ENCODE data around the gene KCNA5.

KCNA5 gene

GRCh38 chr12:5016526-5016925 lies 27.2 kb upstream of the KCNA5 start:
- no peak for TF ChIP-seq POLR2A (IDR thresholded peaks at IDR 0.05; ENCODE audit: low read depth, low read length)
- DNase-seq (ENCODE audit: insufficient read length, low spot score) (no peak), FAIRE-seq (no peak)

- TF ChIP-seq POLR2A (IDR thresholded peaks at IDR 0.05; ENCODE audit: low read depth, low read length) = no peak
- DNase-seq (ENCODE audit: insufficient read length, low spot score) (no peak), FAIRE-seq (no peak)
These were observed 25.9 kb upstream of the KCNA5 start for GRCh38 chr12:5017638-5018348.

DNA sequence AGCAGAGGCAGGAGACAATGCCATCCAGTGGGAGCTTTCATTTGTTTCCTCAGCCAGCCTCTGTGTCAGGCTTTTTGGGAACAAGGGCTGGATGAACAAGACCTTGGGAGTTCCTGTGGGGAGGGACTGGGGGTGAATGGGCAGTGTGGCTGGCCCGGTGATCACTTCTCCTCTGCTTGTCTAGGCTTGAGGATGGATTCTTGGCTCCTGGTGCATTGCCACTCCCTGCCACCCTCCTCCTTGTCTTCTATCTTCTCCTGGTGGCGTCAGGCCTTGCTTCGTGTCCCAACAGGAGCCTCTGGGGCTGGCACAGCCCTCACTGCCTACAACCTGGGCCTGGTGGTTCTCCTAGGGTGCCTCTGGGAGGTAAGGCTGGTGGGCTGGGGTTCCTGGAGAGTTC lies 25.0 kb upstream of the KCNA5 start:
- DNase-seq (ENCODE audit: insufficient read length, low spot score) (no peak), FAIRE-seq (no peak)
- no peak for TF ChIP-seq POLR2A (IDR thresholded peaks at IDR 0.05; ENCODE audit: low read depth, low read length)

- FAIRE-seq (no peak), DNase-seq (ENCODE audit: insufficient read length, low spot score) (no peak)
- TF ChIP-seq POLR2A (IDR thresholded peaks at IDR 0.05; ENCODE audit: low read depth, low read length) = no peak
These were observed 21.7 kb upstream of the KCNA5 start for GRCh38 chr12:5022025-5022424.

DNA sequence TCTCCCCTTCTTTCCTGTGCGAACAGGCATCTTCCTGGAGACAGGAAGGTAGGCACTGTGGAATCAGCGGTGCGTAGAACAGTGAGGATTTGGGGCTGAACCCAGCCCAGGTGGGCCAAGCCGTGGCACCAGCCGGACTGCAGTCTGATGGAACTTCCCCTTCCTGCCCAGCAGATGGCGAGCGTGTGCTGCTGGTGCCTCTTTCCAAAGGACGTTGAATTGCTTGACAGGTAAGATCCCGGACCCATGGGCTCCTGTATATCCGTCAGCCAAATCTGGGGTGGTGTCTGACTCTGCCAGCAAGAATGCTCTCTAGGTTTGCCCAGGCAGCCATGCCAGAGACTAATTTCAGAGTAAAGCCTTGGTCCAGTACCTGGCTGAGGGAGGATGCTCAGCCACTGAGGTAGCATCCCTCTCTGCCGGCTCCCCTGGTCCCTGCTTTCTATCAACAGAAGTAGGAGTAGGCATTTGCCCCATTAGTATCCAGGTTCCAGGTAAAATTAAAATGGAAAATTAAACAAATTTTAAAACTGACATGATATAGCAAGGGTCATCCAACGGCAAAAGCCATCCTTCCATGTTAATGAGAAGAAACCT lies 21.1 kb upstream of the KCNA5 start:
- FAIRE-seq = no peak
- peak; percentile 65 for DNase-seq (ENCODE audit: insufficient read length, low spot score)
- no peak for TF ChIP-seq POLR2A (IDR thresholded peaks at IDR 0.05; ENCODE audit: low read depth, low read length)

DNA sequence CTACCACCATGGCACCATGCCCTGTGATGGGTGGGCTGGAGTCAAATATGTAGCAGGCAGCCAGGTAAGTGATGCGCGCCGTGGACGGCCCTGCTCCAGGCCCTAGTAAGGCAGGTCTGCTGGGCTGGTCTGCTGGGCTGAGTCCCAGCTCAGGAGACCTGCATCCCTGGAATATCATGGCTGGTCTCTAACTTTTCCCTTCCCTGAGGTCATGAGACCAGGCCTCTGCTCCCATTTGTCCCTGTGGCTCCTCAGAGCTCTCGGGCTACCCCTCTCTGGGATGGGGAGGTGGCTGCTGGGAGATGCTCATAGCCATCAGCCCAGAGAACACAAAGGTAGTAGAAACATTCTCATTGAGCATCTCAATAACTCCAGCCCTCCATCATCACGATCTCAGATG lies 19.8 kb upstream of the KCNA5 start:
- no peak for DNase-seq (ENCODE audit: insufficient read length, low spot score)
- no peak for TF ChIP-seq POLR2A (IDR thresholded peaks at IDR 0.05; ENCODE audit: low read depth, low read length)
- FAIRE-seq = no peak

- no peak for TF ChIP-seq POLR2A (IDR thresholded peaks at IDR 0.05; ENCODE audit: low read depth, low read length)
- FAIRE-seq = no peak
These were observed 17.2 kb upstream of the KCNA5 start for GRCh38 chr12:5026342-5026938.

DNA sequence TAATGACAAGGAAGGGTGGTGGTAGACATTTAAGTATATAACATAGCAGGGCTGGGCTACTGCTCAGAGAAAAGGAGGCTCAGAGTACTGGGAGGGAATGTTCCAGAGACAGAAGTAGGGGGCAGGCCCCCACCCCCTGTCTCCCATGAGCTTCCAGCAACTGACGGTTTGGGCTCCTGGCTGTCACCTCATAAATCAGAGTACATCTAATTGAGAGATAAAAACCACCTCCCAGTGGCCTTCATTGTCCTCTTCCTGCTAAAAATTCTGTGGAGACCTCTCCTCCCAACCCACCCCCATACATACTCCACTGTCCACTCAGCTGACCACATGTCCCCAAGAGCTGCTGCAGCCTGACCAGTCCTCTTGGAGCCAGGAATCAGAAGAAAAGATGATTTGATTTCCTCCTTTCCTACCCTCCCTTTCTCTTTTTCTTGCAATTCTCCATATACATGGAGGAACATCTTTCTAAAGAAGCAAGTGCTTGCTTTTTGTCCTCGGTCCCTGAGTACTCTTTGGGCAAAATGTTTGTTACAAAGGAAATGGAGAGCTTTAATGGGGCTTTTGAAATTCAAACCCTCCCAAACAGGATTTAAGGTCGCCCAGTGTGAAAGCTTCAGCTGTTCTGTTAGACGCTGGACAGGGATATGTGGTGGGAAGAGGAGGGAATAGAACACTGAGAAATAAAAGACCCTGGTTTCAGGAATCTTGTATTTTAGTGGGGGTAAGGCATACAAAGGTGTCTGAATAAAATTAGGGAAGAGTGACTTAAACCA lies 16.4 kb upstream of the KCNA5 start:
- FAIRE-seq = no peak
- no peak for TF ChIP-seq POLR2A (IDR thresholded peaks at IDR 0.05; ENCODE audit: low read depth, low read length)
- DNase-seq (ENCODE audit: insufficient read length, low spot score) = no peak

More at GRCh38 chr12:5026342-5026938, 17.2 kb upstream of the KCNA5 start:
- no peak for DNase-seq (ENCODE audit: insufficient read length, low spot score)

GRCh38 chr12:5030066-5030465 lies 13.6 kb upstream of the KCNA5 start:
- no peak for TF ChIP-seq POLR2A (IDR thresholded peaks at IDR 0.05; ENCODE audit: low read depth, low read length)
- DNase-seq (ENCODE audit: insufficient read length, low spot score) = no peak
- FAIRE-seq = no peak

DNA sequence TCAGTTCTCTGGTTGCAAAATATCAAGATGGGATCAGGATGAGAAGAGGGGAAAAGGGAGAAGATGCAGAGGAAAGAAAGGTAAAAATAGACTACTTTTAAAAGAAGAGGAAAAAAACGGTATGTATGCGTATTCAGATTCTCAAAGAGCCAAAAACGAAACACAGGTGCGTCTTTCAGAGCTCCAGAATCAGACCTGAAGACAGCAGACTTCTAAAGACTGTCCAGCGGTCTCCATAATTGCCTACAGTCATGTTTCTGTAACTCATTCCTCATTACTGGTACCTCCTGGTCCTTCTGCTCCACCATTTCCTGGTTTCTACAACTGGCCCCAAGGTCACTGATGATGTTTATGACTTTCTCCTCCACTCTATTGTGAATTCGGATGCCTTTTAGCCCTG lies 12.4 kb upstream of the KCNA5 start:
- FAIRE-seq (no peak), DNase-seq (ENCODE audit: insufficient read length, low spot score) (no peak)
- no peak for TF ChIP-seq POLR2A (IDR thresholded peaks at IDR 0.05; ENCODE audit: low read depth, low read length)

DNA sequence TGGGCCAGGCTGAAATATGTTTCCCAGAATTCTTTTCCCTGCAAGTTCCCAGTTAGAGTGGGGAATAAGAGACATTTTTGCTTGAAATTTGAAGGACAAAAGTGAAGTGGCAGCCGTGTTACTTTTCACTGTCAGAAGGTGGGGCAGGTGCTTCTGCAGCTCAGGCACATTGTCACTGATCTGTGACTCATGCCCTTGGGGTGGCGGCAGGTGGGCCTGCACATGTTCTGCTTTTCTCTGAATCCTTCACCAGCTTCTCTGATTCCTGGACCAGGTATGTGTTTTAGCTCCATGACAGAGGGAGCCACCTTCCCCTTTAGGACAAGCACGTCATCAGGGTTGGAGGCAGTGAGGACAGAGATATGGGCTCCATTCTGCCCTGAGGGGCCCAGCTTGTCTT lies 11.7 kb upstream of the KCNA5 start:
- no peak for TF ChIP-seq POLR2A (IDR thresholded peaks at IDR 0.05; ENCODE audit: low read depth, low read length)
- no peak for FAIRE-seq
- no peak for DNase-seq (ENCODE audit: insufficient read length, low spot score)

DNA sequence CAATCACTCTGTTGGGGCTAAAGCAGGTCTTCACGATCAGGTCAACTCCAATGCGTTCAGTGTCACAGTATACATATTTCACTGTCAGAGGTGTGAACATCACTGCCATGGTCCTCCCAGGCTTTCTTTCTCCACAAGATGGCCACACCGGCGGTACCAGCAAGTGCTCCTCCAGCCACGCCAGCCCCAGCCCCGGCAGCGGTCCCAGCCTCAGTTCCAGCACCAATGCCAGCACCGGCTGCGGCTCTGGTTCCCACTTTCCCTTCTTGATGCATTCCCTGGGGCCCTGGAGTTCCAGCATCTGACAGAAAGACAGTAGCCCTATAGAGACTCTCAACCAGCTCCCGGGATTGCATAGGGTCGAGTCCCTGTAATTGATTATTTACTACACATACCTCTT lies 10.9 kb upstream of the KCNA5 start:
- no peak for TF ChIP-seq POLR2A (IDR thresholded peaks at IDR 0.05; ENCODE audit: low read depth, low read length)
- FAIRE-seq = no peak
- DNase-seq (ENCODE audit: insufficient read length, low spot score) = no peak

- no peak for DNase-seq (ENCODE audit: insufficient read length, low spot score)
- no peak for FAIRE-seq
- TF ChIP-seq POLR2A (IDR thresholded peaks at IDR 0.05; ENCODE audit: low read depth, low read length) = no peak
These were observed 9.8 kb upstream of the KCNA5 start for GRCh38 chr12:5033883-5034282.

- FAIRE-seq = no peak
- DNase-seq (ENCODE audit: insufficient read length, low spot score) = no peak
- TF ChIP-seq POLR2A (IDR thresholded peaks at IDR 0.05; ENCODE audit: low read depth, low read length) = no peak
These were observed 9.1 kb upstream of the KCNA5 start for GRCh38 chr12:5034603-5035002.

Measured in H54 (cell line).